Karpas-422 (cell line): Measurements from ENCODE around the gene MAP4. TPM values are rescaled to one million over a fixed set of nuclear protein-coding genes. Genes with fewer than 3 reads are reported as not detected.
"Not testable (repeated sequence)": the region's sequence is repeated elsewhere in the genome, so short reads cannot be mapped to it uniquely, and the experiment has no call there.

ENCODE experiments used
- DNase-seq: peaks from one replicate; pipeline ENCODE4 v3.0.0-alpha.2; 2015
- H2AFZ ChIP-seq: fragments of 200-600 bp; sonication (generic); 2 replicates; pipeline ENCODE4 v1.6.1; 2014; ENCODE audit warnings: antibody characterized with exemption, low read length, mixed read lengths
- H3K27ac ChIP-seq: fragments of 200-600 bp; sonication (generic); 2 replicates; pipeline ENCODE4 v1.5.1; 2014; ENCODE audit warnings: mild to moderate bottlenecking, low read length, moderate library complexity
- H3K27me3 ChIP-seq: fragments of 200-600 bp; sonication (generic); 2 replicates; pipeline ENCODE4 v1.6.1; 2014; ENCODE audit warnings: low read length, mixed read lengths
- H3K36me3 ChIP-seq: fragments of 200-600 bp; sonication (generic); 2 replicates; pipeline ENCODE4 v1.6.1; 2014; ENCODE audit warnings: low read length, mixed read lengths; ENCODE audit not compliant: insufficient read depth
- H3K4me1 ChIP-seq: fragments of 200-600 bp; sonication (generic); 2 replicates; pipeline ENCODE4 v1.6.1; 2014; ENCODE audit warnings: mild to moderate bottlenecking, low read length, mixed read lengths
- H3K4me2 ChIP-seq: fragments of 200-600 bp; sonication (generic); 2 replicates; pipeline ENCODE4 v1.6.1; 2014; ENCODE audit warnings: low read length, low read depth, mild to moderate bottlenecking; ENCODE audit not compliant: poor library complexity, severe bottlenecking
- H3K4me3 ChIP-seq: fragments of 200-600 bp; sonication (generic); 2 replicates; pipeline ENCODE4 v1.5.1; 2014; ENCODE audit warnings: mild to moderate bottlenecking, antibody characterized with exemption, low read length, mixed read lengths
- H3K79me2 ChIP-seq: fragments of 200-600 bp; sonication (generic); 2 replicates; pipeline ENCODE4 v1.6.1; 2014; ENCODE audit warnings: mild to moderate bottlenecking, low read length, mixed read lengths
- H3K9ac ChIP-seq: fragments of 200-600 bp; sonication (generic); 2 replicates; pipeline ENCODE4 v1.6.0; 2014; ENCODE audit warnings: low read length
- H3K9me2 ChIP-seq: fragments of 200-600 bp; sonication (generic), shearing (Covaris generic); replicated peaks from 2 replicates; pipeline ENCODE4 v1.6.0; 2014; ENCODE audit warnings: mild to moderate bottlenecking, low read length, moderate library complexity; ENCODE audit not compliant: insufficient read depth
- H3K9me3 ChIP-seq: fragments of 300-700, 200-600 bp; sonication (generic); 2 replicates; pipeline ENCODE4 v1.6.1; 2014; ENCODE audit warnings: low read length, mixed read lengths
- H4K20me1 ChIP-seq: fragments of 200-600 bp; sonication (generic); 2 replicates; pipeline ENCODE4 v1.6.1; 2014; ENCODE audit warnings: mild to moderate bottlenecking, antibody characterized with exemption, low read length, low read depth; ENCODE audit not compliant: insufficient read depth
- total RNA-seq: library from RNA; depleted of rRNA; stranded (reverse); fragments of >200 nt; shearing (Covaris generic); gene quantifications from 2 replicates; pipeline ENCODE4 v1.2.3, GENCODE V29; 2014; ENCODE audit warnings: low replicate concordance

MAP4 gene
- total RNA-seq, 1 experiment from 2014 or later, result 45.6 TPM

- no peak for DNase-seq
- H3K27me3 ChIP-seq, result no peaks in the 10 kb centered on the region
- no peak overlapping the region for H3K4me2 ChIP-seq
- H3K36me3 ChIP-seq, result no peaks in the 10 kb centered on the region
- no peaks in the 10 kb centered on the region for H4K20me1 ChIP-seq
- H3K9me3 ChIP-seq, result no peaks in the 10 kb centered on the region
- no peak overlapping the region for H2AFZ ChIP-seq
- no peaks in the 10 kb centered on the region for H3K9me2 ChIP-seq
- H3K4me3 ChIP-seq, result no peak overlapping the region
- no peak overlapping the region for H3K27ac ChIP-seq
- no peak overlapping the region for H3K9ac ChIP-seq
- peaks cover 7% of the 10 kb centered on the region; the same call in 1 of the 2 replicates for H3K79me2 ChIP-seq
- H3K4me1 ChIP-seq, result no peaks in the 10 kb centered on the region
Measured at GRCh38 chr3:47892286-47893040, 123.8 kb downstream of the MAP4 start.

GRCh38 chr3:47891613-47892005 is 124.6 kb downstream of the MAP4 start:
- no peak overlapping the region for H3K4me3 ChIP-seq
- no peaks in the 10 kb centered on the region for H3K4me1 ChIP-seq
- H3K9me3 ChIP-seq, result no peaks in the 10 kb centered on the region
- no peaks in the 10 kb centered on the region for H3K36me3 ChIP-seq
- no peaks in the 10 kb centered on the region for H3K27me3 ChIP-seq
- no peak overlapping the region for H3K27ac ChIP-seq
- H2AFZ ChIP-seq, result no peak overlapping the region
- no peak for DNase-seq
- H4K20me1 ChIP-seq, result no peaks in the 10 kb centered on the region
- H3K9ac ChIP-seq, result no peak overlapping the region
- no peaks in the 10 kb centered on the region for H3K9me2 ChIP-seq
- H3K4me2 ChIP-seq, result no peak overlapping the region
- peaks cover 7% of the 10 kb centered on the region; the same call in 1 of the 2 replicates for H3K79me2 ChIP-seq

- H3K4me1 ChIP-seq, result no peaks in the 10 kb centered on the region
- no peak overlapping the region for H3K9ac ChIP-seq
- H3K36me3 ChIP-seq, result no peaks in the 10 kb centered on the region
- H4K20me1 ChIP-seq, result no peaks in the 10 kb centered on the region
- no peak overlapping the region for H2AFZ ChIP-seq
- H3K27ac ChIP-seq, result no peak overlapping the region
- H3K9me3 ChIP-seq, result no peaks in the 10 kb centered on the region
- no peaks in the 10 kb centered on the region for H3K9me2 ChIP-seq
- no peaks in the 10 kb centered on the region for H3K27me3 ChIP-seq
- H3K4me3 ChIP-seq, result no peak overlapping the region
- H3K4me2 ChIP-seq, result no peak overlapping the region
- DNase-seq, result no peak
- H3K79me2 ChIP-seq, result peaks cover 7% of the 10 kb centered on the region; the same call in 1 of the 2 replicates
Measured at GRCh38 chr3:47890828-47891612, 125.2 kb downstream of the MAP4 start.

DNA sequence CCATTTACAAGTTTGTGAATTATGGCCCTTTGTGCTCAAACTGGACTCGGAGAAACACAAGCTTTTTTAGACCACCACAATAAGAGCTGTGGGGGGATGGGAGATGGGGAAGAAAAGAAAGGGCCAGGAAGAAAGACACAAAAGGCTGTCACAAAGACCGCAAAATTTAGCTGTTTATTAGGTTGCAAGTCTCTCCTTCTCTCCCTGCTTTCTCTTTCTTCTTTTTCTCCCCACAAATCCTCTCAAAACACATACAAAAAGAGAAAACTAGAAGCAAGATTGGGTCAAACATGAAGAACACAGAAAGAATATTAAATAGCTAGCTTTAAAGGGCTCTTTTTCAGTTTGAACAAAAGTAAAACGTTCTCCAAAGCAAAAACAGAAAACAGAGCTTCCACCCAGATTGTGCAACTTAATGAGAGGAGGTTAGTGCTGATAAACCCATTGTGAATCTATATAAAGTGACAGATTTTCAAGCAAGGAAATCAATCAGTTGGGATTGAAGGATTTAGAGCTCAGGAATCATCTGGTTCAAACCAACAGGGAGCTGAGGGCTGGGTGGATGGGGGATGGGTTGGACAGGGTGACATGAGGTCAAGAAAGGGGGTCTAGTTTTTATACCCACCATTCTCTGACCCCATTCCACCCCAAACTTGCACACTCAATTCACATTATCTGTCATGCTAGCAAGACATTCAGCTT is 125.9 kb downstream of the MAP4 start:
- Histone ChIP-seq H3K27me3 (no peaks in the 10 kb centered on the region), H3K4me1 (no peaks in the 10 kb centered on the region), H3K79me2 (peaks cover under 1% of the 10 kb centered on the region; the same call in 1 of the 2 replicates), H3K9ac (no peak overlapping the region), H3K27ac (no peak overlapping the region), H2AFZ (no peak overlapping the region), H3K4me2 (no peak overlapping the region), H3K36me3 (no peaks in the 10 kb centered on the region), H3K4me3 (no peak overlapping the region), H3K9me3 (no peaks in the 10 kb centered on the region), H4K20me1 (no peaks in the 10 kb centered on the region), H3K9me2 (no peaks in the 10 kb centered on the region)
- no peak for DNase-seq

DNA sequence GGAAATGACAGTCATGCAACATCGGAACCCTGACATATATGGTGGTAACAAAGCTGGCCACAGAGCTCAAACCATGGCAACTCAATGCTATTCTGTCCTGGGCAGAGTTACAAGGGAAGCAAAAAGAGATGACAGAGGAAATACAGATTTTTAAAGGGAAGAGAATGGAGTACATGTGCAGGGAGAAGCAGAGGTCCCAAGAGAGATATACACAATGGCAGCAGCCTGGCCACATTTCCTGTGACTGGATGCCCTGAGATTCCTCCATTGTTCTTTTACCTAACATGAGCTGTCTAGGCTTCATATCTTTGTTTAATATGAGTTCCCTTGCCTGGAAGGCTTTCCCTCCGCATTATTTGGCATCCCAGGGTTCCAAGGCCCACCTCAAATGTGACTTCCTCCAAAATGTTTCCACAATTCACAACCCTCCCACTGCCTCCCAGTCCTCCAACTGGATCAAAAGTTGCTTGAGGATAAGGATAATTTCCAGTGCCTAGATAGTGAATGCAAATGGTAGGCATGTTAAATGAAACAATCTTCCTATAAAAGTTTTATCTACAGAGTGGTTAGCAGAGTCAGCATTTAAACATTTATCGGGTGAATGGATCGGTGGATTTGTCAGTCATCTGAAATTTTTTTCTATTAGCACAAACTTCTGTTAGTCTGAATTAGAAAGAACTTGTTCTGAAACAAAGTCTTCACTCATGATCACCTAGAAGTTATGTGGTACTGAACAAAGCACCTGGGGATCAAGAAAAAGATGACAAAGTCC is 127.0 kb downstream of the MAP4 start:
- no peak overlapping the region for H3K9ac ChIP-seq
- H3K79me2 ChIP-seq, result 0 out of 2 replicates have a peak, but pooled peaks cover 4% of the 10 kb centered on the region
- no peak overlapping the region for H3K27ac ChIP-seq
- no peak overlapping the region for H3K4me3 ChIP-seq
- no peak for DNase-seq
- no peak overlapping the region for H2AFZ ChIP-seq
- no peaks in the 10 kb centered on the region for H3K27me3 ChIP-seq
- no peaks in the 10 kb centered on the region for H3K9me3 ChIP-seq
- H4K20me1 ChIP-seq, result no peaks in the 10 kb centered on the region
- no peaks in the 10 kb centered on the region for H3K9me2 ChIP-seq
- H3K4me1 ChIP-seq, result no peaks in the 10 kb centered on the region
- no peaks in the 10 kb centered on the region for H3K36me3 ChIP-seq
- H3K4me2 ChIP-seq, result no peak overlapping the region

DNA sequence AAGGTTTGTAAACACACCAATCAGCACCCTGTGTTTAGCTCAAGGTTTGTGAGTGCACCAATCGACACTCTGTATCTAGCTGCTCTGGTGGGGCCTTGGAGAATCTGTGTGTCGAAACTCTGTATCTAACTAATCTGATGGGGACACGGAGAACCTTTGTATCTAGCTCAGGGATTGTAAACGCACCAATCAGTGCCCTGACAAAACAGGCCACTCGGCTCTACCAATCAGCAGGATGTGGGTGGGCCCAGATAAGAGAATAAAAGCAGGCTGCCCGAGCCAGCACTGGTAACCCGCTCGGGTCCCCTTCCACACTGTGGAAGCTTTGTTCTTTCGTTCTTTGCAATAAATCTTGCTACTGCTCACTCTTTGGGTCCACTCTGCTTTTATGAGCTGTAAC is 128.2 kb downstream of the MAP4 start:
- not testable (repeated sequence) for H3K36me3 ChIP-seq, H2AFZ ChIP-seq, H3K9me2 ChIP-seq, H3K27me3 ChIP-seq, DNase-seq, H3K4me2 ChIP-seq, H3K79me2 ChIP-seq, H3K27ac ChIP-seq, H3K4me3 ChIP-seq, H3K9me3 ChIP-seq, H3K4me1 ChIP-seq, H3K9ac ChIP-seq, H4K20me1 ChIP-seq

- H3K4me1 ChIP-seq, result no peaks in the 10 kb centered on the region
- no peaks in the 10 kb centered on the region for H4K20me1 ChIP-seq
- H3K9ac ChIP-seq, result no peak overlapping the region
- no peak overlapping the region for H3K27ac ChIP-seq
- no peaks in the 10 kb centered on the region for H3K27me3 ChIP-seq
- H3K4me2 ChIP-seq, result no peak overlapping the region
- H2AFZ ChIP-seq, result no peak overlapping the region
- H3K9me2 ChIP-seq, result no peaks in the 10 kb centered on the region
- H3K4me3 ChIP-seq, result no peak overlapping the region
- 0 out of 2 replicates have a peak, but pooled peaks cover 4% of the 10 kb centered on the region for H3K79me2 ChIP-seq
- no peak for DNase-seq
- no peaks in the 10 kb centered on the region for H3K9me3 ChIP-seq
- H3K36me3 ChIP-seq, result no peaks in the 10 kb centered on the region
Measured at GRCh38 chr3:47885168-47885567, 131.0 kb downstream of the MAP4 start.
